GM18508 (cell line): Measurements from ENCODE around the gene FLT3.
"Not testable (repeated sequence)": the region's sequence is repeated elsewhere in the genome, so short reads cannot be mapped to it uniquely, and the experiment has no call there.

ENCODE experiments used
- ATAC-seq: cut with Tn5 transposase; IDR thresholded peaks from one replicate; pipeline ENCODE4 v1.9.1; 2021; ENCODE audit warnings: moderate number of reproducible peaks; ENCODE audit not compliant: insufficient read depth, unreplicated experiment

The FLT3 gene

GRCh38 chr13:28101886-28102285 lies 1.5 kb upstream of the FLT3 start:
- ATAC-seq: not testable (repeated sequence)

- ATAC-seq: no peak
Measured at GRCh38 chr13:28099396-28100149, 803 bp downstream of the FLT3 start.

- no peak for ATAC-seq
Measured at GRCh38 chr13:28097503-28097902, 2.9 kb downstream of the FLT3 start.

- ATAC-seq: no peak
Measured at GRCh38 chr13:28094306-28094705, 6.1 kb downstream of the FLT3 start.

- no peak for ATAC-seq
Measured at GRCh38 chr13:28093881-28094280, 6.5 kb downstream of the FLT3 start.

GRCh38 chr13:28092431-28092830 lies 7.9 kb downstream of the FLT3 start:
- no peak for ATAC-seq

- ATAC-seq: no peak
Measured at GRCh38 chr13:28089065-28089464, 11.3 kb downstream of the FLT3 start.

GRCh38 chr13:28077820-28078219 lies 22.6 kb downstream of the FLT3 start:
- ATAC-seq: not testable (repeated sequence)

GRCh38 chr13:28077231-28077630 lies 23.1 kb downstream of the FLT3 start:
- ATAC-seq: no peak

- no peak for ATAC-seq
Measured at GRCh38 chr13:28071424-28071823, 29.0 kb downstream of the FLT3 start.

GRCh38 chr13:28067491-28067890 lies 32.9 kb downstream of the FLT3 start:
- ATAC-seq: no peak

- no peak for ATAC-seq
Measured at GRCh38 chr13:28058866-28059613, 41.3 kb downstream of the FLT3 start.

- ATAC-seq: no peak
Measured at GRCh38 chr13:28056970-28057712, 43.2 kb downstream of the FLT3 start.

- ATAC-seq: no peak
Measured at GRCh38 chr13:28056426-28056825, 44.0 kb downstream of the FLT3 start.

GRCh38 chr13:28055357-28055756 lies 45.0 kb downstream of the FLT3 start:
- no peak for ATAC-seq

GRCh38 chr13:28052945-28053344 lies 47.4 kb downstream of the FLT3 start:
- no peak for ATAC-seq

GRCh38 chr13:28049880-28050875 lies 50.2 kb downstream of the FLT3 start:
- ATAC-seq: peak; percentile 65

GRCh38 chr13:28049215-28049614 lies 51.2 kb downstream of the FLT3 start:
- no peak for ATAC-seq

GRCh38 chr13:28048768-28049167 lies 51.6 kb downstream of the FLT3 start:
- no peak for ATAC-seq
